Measurements from ENCODE around the gene TSPAN16.

Gene TSPAN16

DNA sequence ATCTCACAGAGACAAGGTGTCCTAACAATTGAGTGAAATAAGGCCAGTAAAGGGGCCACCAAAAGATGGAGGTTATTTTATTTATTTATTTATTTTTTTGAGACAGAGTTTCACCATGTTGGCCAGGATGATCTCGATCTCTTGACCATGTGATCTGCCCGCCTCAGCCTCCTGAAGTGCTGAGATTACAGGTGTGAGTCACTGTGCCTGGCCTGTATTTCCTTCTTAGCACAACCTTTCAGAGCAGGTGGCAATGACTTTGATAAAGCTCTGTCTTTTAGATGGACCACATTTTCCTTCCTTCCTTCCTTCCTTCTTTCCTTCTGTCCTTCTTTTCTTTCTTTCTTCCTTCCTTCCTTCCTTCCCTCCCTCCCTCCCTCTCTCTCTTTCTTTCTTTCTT is 22.7 kb upstream of the TSPAN16 start:
- no peak overlapping the region for H3K27ac ChIP-seq (ENCODE audit: low read depth, low read length)
- no peak overlapping the region for H3K4me2 ChIP-seq (ENCODE audit: low read length)
- H3K79me2 ChIP-seq (ENCODE audit: control insufficient read depth, low read length) = no peaks in the 10 kb centered on the region
- H3K9me3 ChIP-seq (ENCODE audit: control insufficient read depth, insufficient read depth, low read length) = no peaks in the 10 kb centered on the region
- 0 out of 2 replicates have a peak, but pooled peaks cover 3% of the 10 kb centered on the region for H3F3A ChIP-seq (ENCODE audit: control insufficient read depth, insufficient read depth)
- no peaks in the 10 kb centered on the region for H3K9me2 ChIP-seq (replicated peaks; ENCODE audit: control insufficient read depth, low read length)
- H3K4me1 ChIP-seq (ENCODE audit: control insufficient read depth, low read length) = peaks cover 13% of the 10 kb centered on the region
- H3K27me3 ChIP-seq (ENCODE audit: control insufficient read depth, low read length) = no peaks in the 10 kb centered on the region
- no peaks in the 10 kb centered on the region for H4K20me1 ChIP-seq (ENCODE audit: control insufficient read depth, insufficient read depth, low read depth, low read length)
- no peak overlapping the region for H3K4me3 ChIP-seq (ENCODE audit: low read length)
- TF ChIP-seq EZH2phosphoT487 (IDR thresholded peaks at IDR 0.05; ENCODE audit: borderline replicate concordance, low read length) = no peak
- TF ChIP-seq, protein P1, sequence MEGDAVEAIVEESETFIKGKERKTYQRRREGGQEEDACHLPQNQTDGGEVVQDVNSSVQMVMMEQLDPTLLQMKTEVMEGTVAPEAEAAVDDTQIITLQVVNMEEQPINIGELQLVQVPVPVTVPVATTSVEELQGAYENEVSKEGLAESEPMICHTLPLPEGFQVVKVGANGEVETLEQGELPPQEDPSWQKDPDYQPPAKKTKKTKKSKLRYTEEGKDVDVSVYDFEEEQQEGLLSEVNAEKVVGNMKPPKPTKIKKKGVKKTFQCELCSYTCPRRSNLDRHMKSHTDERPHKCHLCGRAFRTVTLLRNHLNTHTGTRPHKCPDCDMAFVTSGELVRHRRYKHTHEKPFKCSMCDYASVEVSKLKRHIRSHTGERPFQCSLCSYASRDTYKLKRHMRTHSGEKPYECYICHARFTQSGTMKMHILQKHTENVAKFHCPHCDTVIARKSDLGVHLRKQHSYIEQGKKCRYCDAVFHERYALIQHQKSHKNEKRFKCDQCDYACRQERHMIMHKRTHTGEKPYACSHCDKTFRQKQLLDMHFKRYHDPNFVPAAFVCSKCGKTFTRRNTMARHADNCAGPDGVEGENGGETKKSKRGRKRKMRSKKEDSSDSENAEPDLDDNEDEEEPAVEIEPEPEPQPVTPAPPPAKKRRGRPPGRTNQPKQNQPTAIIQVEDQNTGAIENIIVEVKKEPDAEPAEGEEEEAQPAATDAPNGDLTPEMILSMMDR (IDR thresholded peaks at IDR 0.05; ENCODE audit: low read depth, low read length, poor library complexity, severe bottlenecking) = no peak
- no peaks in the 10 kb centered on the region for H3K36me3 ChIP-seq (ENCODE audit: control insufficient read depth, low read length)

DNA sequence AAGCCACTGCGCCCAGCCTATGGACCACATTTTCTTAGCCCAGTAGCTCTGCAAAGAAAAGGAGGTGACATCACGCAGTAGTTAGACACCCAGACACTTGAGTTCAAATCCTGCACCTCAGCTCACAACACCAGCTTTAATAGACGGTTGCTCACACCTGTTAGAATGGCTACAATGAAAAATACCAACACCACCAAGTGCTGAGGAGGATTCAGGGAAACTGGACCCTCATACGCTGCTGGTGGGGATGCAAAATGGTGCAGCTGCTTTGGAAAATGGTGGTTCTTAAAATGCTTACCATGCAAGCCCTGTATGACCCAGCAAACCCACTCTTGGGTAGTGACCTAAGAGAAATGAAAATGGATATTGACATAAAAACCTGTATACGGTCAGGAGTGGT is 22.0 kb upstream of the TSPAN16 start:
- H3K4me3 ChIP-seq (ENCODE audit: low read length) = no peak overlapping the region
- H3K36me3 ChIP-seq (ENCODE audit: control insufficient read depth, low read length) = no peaks in the 10 kb centered on the region
- no peak overlapping the region for H3K4me2 ChIP-seq (ENCODE audit: low read length)
- H4K20me1 ChIP-seq (ENCODE audit: control insufficient read depth, insufficient read depth, low read depth, low read length) = no peaks in the 10 kb centered on the region
- no peaks in the 10 kb centered on the region for H3K79me2 ChIP-seq (ENCODE audit: control insufficient read depth, low read length)
- H3K9me3 ChIP-seq (ENCODE audit: control insufficient read depth, insufficient read depth, low read length) = no peaks in the 10 kb centered on the region
- peaks cover 7% of the 10 kb centered on the region for H3K4me1 ChIP-seq (ENCODE audit: control insufficient read depth, low read length)
- 0 out of 2 replicates have a peak, but pooled peaks cover 3% of the 10 kb centered on the region for H3F3A ChIP-seq (ENCODE audit: control insufficient read depth, insufficient read depth)
- H3K27me3 ChIP-seq (ENCODE audit: control insufficient read depth, low read length) = no peaks in the 10 kb centered on the region
- H3K27ac ChIP-seq (ENCODE audit: low read depth, low read length) = no peak overlapping the region
- TF ChIP-seq, protein P1 (IDR thresholded peaks at IDR 0.05; ENCODE audit: low read depth, low read length, poor library complexity, severe bottlenecking) = no peak
- no peak for TF ChIP-seq EZH2phosphoT487 (IDR thresholded peaks at IDR 0.05; ENCODE audit: borderline replicate concordance, low read length)
- no peaks in the 10 kb centered on the region for H3K9me2 ChIP-seq (replicated peaks; ENCODE audit: control insufficient read depth, low read length)

DNA sequence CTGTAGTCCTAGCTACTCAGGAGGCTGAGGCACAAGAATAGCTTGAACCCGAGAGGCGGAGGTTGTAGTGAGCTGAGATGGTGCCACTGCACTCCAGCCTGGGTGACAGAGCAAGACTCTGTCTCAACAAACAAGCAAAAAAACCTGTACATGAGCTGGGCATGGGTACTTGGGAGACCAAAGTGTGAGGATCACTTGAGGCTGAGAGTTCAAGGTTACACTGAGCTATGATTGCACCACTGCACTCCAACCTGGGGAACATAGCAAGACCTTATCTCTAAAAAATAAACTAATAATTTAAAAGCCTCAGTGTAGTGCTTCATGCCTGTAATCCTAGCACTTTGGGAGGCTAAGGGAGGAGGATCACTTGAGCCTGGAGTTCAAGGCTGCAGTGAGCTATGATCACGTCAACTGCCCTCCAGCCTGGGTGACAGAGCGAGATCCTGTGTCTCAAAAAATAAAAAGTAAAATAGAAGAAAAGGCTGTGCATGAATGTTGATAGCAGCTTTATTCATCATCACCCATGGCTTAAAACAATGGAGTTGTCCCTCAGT is 21.4 kb upstream of the TSPAN16 start:
- Histone ChIP-seq H3F3A (ENCODE audit: control insufficient read depth, insufficient read depth) (no peaks in the 10 kb centered on the region), H3K27me3 (ENCODE audit: control insufficient read depth, low read length) (no peaks in the 10 kb centered on the region), H3K36me3 (ENCODE audit: control insufficient read depth, low read length) (no peaks in the 10 kb centered on the region), H3K4me1 (ENCODE audit: control insufficient read depth, low read length) (peaks cover 2% of the 10 kb centered on the region), H3K9me3 (ENCODE audit: control insufficient read depth, insufficient read depth, low read length) (no peaks in the 10 kb centered on the region), H3K79me2 (ENCODE audit: control insufficient read depth, low read length) (no peaks in the 10 kb centered on the region), H3K27ac (ENCODE audit: low read depth, low read length) (no peak overlapping the region), H4K20me1 (ENCODE audit: control insufficient read depth, insufficient read depth, low read depth, low read length) (no peaks in the 10 kb centered on the region), H3K4me3 (ENCODE audit: low read length) (no peak overlapping the region), H3K4me2 (ENCODE audit: low read length) (no peak overlapping the region), H3K9me2 (replicated peaks; ENCODE audit: control insufficient read depth, low read length) (no peaks in the 10 kb centered on the region)
- TF ChIP-seq EZH2phosphoT487 (IDR thresholded peaks at IDR 0.05; ENCODE audit: borderline replicate concordance, low read length) = no peak
- TF ChIP-seq, protein P1 (IDR thresholded peaks at IDR 0.05; ENCODE audit: low read depth, low read length, poor library complexity, severe bottlenecking) = no peak
